RPMI8226 (cell line): ENCODE data around the gene ATP5MC2.
"Not testable (repeated sequence)": the region's sequence is repeated elsewhere in the genome, so short reads cannot be mapped to it uniquely, and the experiment has no call there.

ENCODE experiments used
- DNase-seq: peaks from one replicate; pipeline ENCODE4 v3.0.0-alpha.2; 2015

The ATP5MC2 gene

GRCh38 chr12:53644133-53644532 lies 31.8 kb downstream of the ATP5MC2 start:
- no peak for DNase-seq

- no peak for DNase-seq
Measured at GRCh38 chr12:53643232-53643979, 32.5 kb downstream of the ATP5MC2 start.

GRCh38 chr12:53638057-53638456 lies 37.8 kb downstream of the ATP5MC2 start:
- no peak for DNase-seq

GRCh38 chr12:53636641-53637040 lies 39.2 kb downstream of the ATP5MC2 start:
- DNase-seq: no peak

GRCh38 chr12:53635708-53636107 lies 40.2 kb downstream of the ATP5MC2 start:
- DNase-seq: not testable (repeated sequence)

GRCh38 chr12:53631721-53632120 lies 44.2 kb downstream of the ATP5MC2 start:
- no peak for DNase-seq

- no peak for DNase-seq
Measured at GRCh38 chr12:53627919-53628318, 48.0 kb downstream of the ATP5MC2 start.

GRCh38 chr12:53626702-53627169 lies 49.1 kb downstream of the ATP5MC2 start:
- DNase-seq: no peak

GRCh38 chr12:53625946-53626701 lies 49.8 kb downstream of the ATP5MC2 start, which contains the start of gene ATF7:
ATF7 (minus strand) TSS chr12:53626382; CDS start chr12:53601000, 25,382 bp downstream.
- DNase-seq: peak; percentile 98

- no peak for DNase-seq
Measured at GRCh38 chr12:53625373-53625945, 50.4 kb downstream of the ATP5MC2 start.

GRCh38 chr12:53624956-53625355 lies 50.9 kb downstream of the ATP5MC2 start:
- DNase-seq: no peak

GRCh38 chr12:53624458-53624857 lies 51.4 kb downstream of the ATP5MC2 start:
- no peak for DNase-seq

GRCh38 chr12:53623548-53624385 lies 52.1 kb downstream of the ATP5MC2 start:
- DNase-seq: no peak

- DNase-seq: no peak
Measured at GRCh38 chr12:53622724-53623123, 53.2 kb downstream of the ATP5MC2 start.

- peak; percentile 53 for DNase-seq
Measured at GRCh38 chr12:53618275-53618674, 57.6 kb downstream of the ATP5MC2 start.

- no peak for DNase-seq
Measured at GRCh38 chr12:53617700-53618099, 58.2 kb downstream of the ATP5MC2 start.

GRCh38 chr12:53616950-53617349 lies 58.9 kb downstream of the ATP5MC2 start:
- DNase-seq: peak; percentile 7
